Cardiac muscle cell (in vitro differentiated cells and primary cell): Measurements from ENCODE around the gene CXCL11. TPM values are rescaled to one million over a fixed set of nuclear protein-coding genes. Genes with fewer than 3 reads are reported as not detected.

ENCODE experiments used
- DNase-seq, 2 donors: peaks; one replicate each; pipeline versions ENCODE4 v3.0.0 to v3.0.0-alpha.2; 2010 to 2017; ENCODE audit warnings: low read depth in 1 of 2, low spot score in 1 of 2
- H3K27ac ChIP-seq: fragments of 200-600 bp; sonication (generic); 2 replicates; pipeline ENCODE4 v1.5.1; 2016
- H3K27me3 ChIP-seq: fragments of 200-600 bp; sonication (generic); 2 replicates; pipeline ENCODE4 v1.6.0; 2016; ENCODE audit warnings: control low read depth
- H3K36me3 ChIP-seq: fragments of 200-600 bp; sonication (generic); 2 replicates; pipeline ENCODE4 v1.5.1; 2016; ENCODE audit warnings: control low read depth
- H3K4me1 ChIP-seq: fragments of 200-600 bp; sonication (generic); 2 replicates; pipeline ENCODE4 v1.8.1; 2017; ENCODE audit warnings: low read depth, mild to moderate bottlenecking, mixed run types
- H3K4me3 ChIP-seq: fragments of 200-600 bp; sonication (generic); 2 replicates; pipeline ENCODE4 v1.5.1; 2016; ENCODE audit warnings: mild to moderate bottlenecking
- H3K9me3 ChIP-seq: fragments of 200-600 bp; sonication (generic); 2 replicates; pipeline ENCODE4 v1.5.1; 2017; ENCODE audit warnings: low read depth, mild to moderate bottlenecking, control low read depth
- CTCF ChIP-seq: IDR thresholded peaks from 2 replicates; pipeline ENCODE4 v1.5.1; 2012; ENCODE audit warnings: low read depth, mild to moderate bottlenecking, low read length
- polyA plus RNA-seq: library from polyadenylated mRNA; unstranded; fragments of >200 nt; fragmentation: Nextera tagmentation; extraction: Ambion mirVana; gene quantifications from 2 replicates; pipeline ENCODE4 v1.2.1, GENCODE V29; 2016
- total RNA-seq: library from RNA; depleted of rRNA; stranded (reverse); fragments of >200 nt; gene quantifications from 2 replicates; pipeline ENCODE4 v1.2.3, GENCODE V29; 2016

The CXCL11 gene
- total and polyA plus RNA-seq, 2 experiments from 2014 or later, result not detected

- Histone ChIP-seq H3K27ac (peak overlapping the region; percentile 69), H3K36me3 (no peaks in the 10 kb centered on the region), H3K4me1 (peaks cover 11% of the 10 kb centered on the region), H3K4me3 (peak overlapping the region; percentile 66), H3K27me3 (peaks cover 18% of the 10 kb centered on the region), H3K9me3 (no peaks in the 10 kb centered on the region)
- no peak for TF ChIP-seq CTCF
- peak in 1 of 2 donors; percentile 31 for DNase-seq
These were observed 45.9 kb downstream of the CXCL11 start for GRCh38 chr4:75989846-75990528.

GRCh38 chr4:75985116-75985515, 50.8 kb downstream of the CXCL11 start:
- no peak overlapping the region for H3K27ac ChIP-seq
- no peaks in the 10 kb centered on the region for H3K9me3 ChIP-seq
- H3K4me1 ChIP-seq, result peaks cover 11% of the 10 kb centered on the region
- no peak overlapping the region for H3K4me3 ChIP-seq
- TF ChIP-seq CTCF, result no peak
- H3K27me3 ChIP-seq, result no peaks in the 10 kb centered on the region
- peaks cover 2% of the 10 kb centered on the region for H3K36me3 ChIP-seq
- DNase-seq, result peak in 1 of 2 donors; percentile 47

Other genes with a start within 250 kb of the CXCL11 start
- not detected in 2 replicates for gene PPEF2, start 133.6 kb downstream of the CXCL11 start, total RNA-seq
- not detected in 2 replicates for gene PPEF2, start 133.6 kb downstream of the CXCL11 start, polyA plus RNA-seq
- gene NAAA, start 95.1 kb downstream of the CXCL11 start, total RNA-seq, result 18.7 and 24.8 TPM in 2 replicates
- 5.0 and 7.5 TPM in 2 replicates for gene NAAA, start 95.1 kb downstream of the CXCL11 start, polyA plus RNA-seq
- gene SDAD1, start 45.1 kb downstream of the CXCL11 start, total RNA-seq, result 20.4 and 21.7 TPM in 2 replicates
- gene SDAD1, start 45.1 kb downstream of the CXCL11 start, polyA plus RNA-seq, result 43.7 and 49.5 TPM in 2 replicates
- not detected in 2 replicates for gene CXCL9, start 28.6 kb downstream of the CXCL11 start, total RNA-seq
- gene CXCL9, start 28.6 kb downstream of the CXCL11 start, polyA plus RNA-seq, result not detected in 2 replicates
- not detected in 2 replicates for gene CXCL10, start 12.6 kb downstream of the CXCL11 start, total RNA-seq
- gene CXCL10, start 12.6 kb downstream of the CXCL11 start, polyA plus RNA-seq, result not detected in 2 replicates
- gene ART3, start 38.6 kb upstream of the CXCL11 start, total RNA-seq, result 2.0 and 3.2 TPM in 2 replicates
- gene ART3, start 38.6 kb upstream of the CXCL11 start, polyA plus RNA-seq, result 2.4 and 7.6 TPM in 2 replicates
- 22.0 and 22.9 TPM in 2 replicates for gene NUP54, start 112.3 kb upstream of the CXCL11 start, total RNA-seq
- 31.6 and 40.4 TPM in 2 replicates for gene NUP54, start 112.3 kb upstream of the CXCL11 start, polyA plus RNA-seq
- gene SCARB2, start 177.8 kb upstream of the CXCL11 start, total RNA-seq, result 54.4 and 78.6 TPM in 2 replicates
- gene SCARB2, start 177.8 kb upstream of the CXCL11 start, polyA plus RNA-seq, result 40.5 and 71.2 TPM in 2 replicates
- 1.6 and 2.4 TPM in 2 replicates for gene FAM47E, start 215.7 kb upstream of the CXCL11 start, total RNA-seq
- gene FAM47E, start 215.7 kb upstream of the CXCL11 start, polyA plus RNA-seq, result 2.1 and 7.4 TPM in 2 replicates